GM08714 (cell line): ENCODE data around the gene TRAF1.
A peak's percentile ranks its signal among the peaks of the same experiment; 100 is the strongest.

Source experiments
- H3K4me3 ChIP-seq: fragments of 200-500 bp; sonication (Bioruptor generic); 2 replicates; pipeline ENCODE4 v1.5.1; 2014; ENCODE audit warnings: mild to moderate bottlenecking, low read length, inconsistent platforms
- ZNF274 ChIP-seq: IDR thresholded peaks from 2 replicates; pipeline ENCODE4 v1.6.1; 2012; ENCODE audit warnings: mild to moderate bottlenecking, low read depth, low read length

TRAF1 gene

GRCh38 chr9:120947222-120947621, 20.6 kb upstream of the TRAF1 start:
- H3K4me3 ChIP-seq, result no peak overlapping the region
- no peak for TF ChIP-seq ZNF274

DNA sequence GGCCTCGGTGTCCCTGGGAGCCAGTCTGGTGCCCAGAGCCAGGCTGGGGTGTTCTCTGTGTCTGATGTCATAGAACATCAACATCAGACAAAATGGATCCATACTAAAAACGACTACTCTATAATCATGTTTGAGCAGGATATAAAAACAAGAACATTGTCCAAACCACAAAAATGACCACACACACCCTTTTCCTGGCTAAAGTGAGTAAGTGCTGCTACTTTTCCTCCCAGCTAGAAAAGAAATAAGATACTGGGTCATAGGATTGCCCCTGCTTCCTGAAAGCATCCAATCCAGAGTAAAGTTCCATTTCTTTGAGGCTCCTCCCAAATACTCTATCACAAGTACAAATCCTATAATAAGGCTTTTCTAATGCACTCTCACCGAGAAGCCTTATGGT, 19.7 kb upstream of the TRAF1 start:
- H3K4me3 ChIP-seq, result no peak overlapping the region
- TF ChIP-seq ZNF274, result no peak

DNA sequence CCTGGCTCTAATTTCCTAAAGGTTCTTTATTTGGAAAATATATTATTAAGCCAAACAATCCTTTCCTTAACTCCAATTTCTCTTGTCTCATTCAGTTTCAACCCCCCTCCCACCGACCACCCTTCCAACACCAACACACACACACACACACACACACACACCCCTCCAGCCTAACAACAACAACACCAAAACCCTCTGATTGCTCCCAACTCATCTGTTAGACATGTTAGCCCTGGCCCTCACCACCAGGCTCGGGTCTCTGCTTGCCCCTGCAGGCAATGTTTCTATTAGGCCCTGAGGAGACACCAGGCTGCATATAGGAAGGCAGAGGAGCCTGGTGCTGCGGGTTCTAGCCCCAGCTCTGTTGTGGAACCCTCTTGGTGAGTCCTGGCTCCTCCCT, 18.4 kb upstream of the TRAF1 start:
- no peak for TF ChIP-seq ZNF274
- no peak overlapping the region for H3K4me3 ChIP-seq

- H3K4me3 ChIP-seq, result no peak overlapping the region
- no peak for TF ChIP-seq ZNF274
Measured at GRCh38 chr9:120944434-120944843, 17.8 kb upstream of the TRAF1 start.

DNA sequence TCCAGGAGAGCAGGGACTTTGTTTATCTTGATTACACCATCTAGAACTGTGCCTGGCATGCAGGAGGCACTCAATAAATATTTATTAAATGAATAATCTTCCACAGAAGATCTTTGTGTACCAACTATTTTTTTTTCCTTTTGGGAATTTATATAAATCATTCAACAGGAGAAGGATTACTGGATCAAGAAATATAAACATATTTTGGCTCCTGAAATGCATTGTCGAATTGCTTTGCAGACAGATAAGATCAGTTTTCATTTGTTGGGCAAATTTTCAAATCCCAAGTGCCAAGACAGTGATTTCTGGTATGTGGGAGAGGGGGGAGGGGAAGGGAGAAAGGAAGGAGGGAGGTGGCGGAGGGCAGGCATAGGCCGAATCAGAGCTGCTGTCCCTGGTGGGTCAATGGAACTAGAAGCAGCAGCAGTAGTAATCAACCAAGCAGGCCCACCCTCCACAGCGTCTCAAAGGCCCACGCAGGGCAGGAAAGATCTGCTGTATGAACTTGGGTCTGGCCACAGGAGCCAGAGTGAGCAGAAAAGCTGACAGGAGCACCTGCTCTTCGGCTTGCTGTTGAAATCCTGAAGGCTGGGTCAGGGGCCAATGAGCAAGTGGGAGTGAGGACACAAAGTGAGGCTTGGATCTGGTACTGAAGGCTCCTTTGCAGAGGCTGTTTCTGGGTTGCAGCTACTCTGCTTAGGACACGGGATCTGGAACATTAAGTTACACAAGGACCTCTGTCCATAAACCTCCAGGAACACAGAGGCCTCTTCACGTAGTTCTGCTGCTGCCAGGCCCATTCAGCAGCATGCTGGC, 15.8 kb upstream of the TRAF1 start:
- H3K4me3 ChIP-seq, result no peak overlapping the region
- TF ChIP-seq ZNF274, result no peak

GRCh38 chr9:120941046-120941770, 14.6 kb upstream of the TRAF1 start:
- H3K4me3 ChIP-seq, result no peak overlapping the region
- TF ChIP-seq ZNF274, result no peak

- H3K4me3 ChIP-seq, result no peak overlapping the region
- no peak for TF ChIP-seq ZNF274
Measured at GRCh38 chr9:120940573-120940972, 14.0 kb upstream of the TRAF1 start.

- H3K4me3 ChIP-seq, result no peak overlapping the region
- no peak for TF ChIP-seq ZNF274
Measured at GRCh38 chr9:120938851-120939250, 12.3 kb upstream of the TRAF1 start.

- TF ChIP-seq ZNF274, result no peak
- H3K4me3 ChIP-seq, result no peak overlapping the region
Measured at GRCh38 chr9:120937596-120937995, 11.0 kb upstream of the TRAF1 start.

DNA sequence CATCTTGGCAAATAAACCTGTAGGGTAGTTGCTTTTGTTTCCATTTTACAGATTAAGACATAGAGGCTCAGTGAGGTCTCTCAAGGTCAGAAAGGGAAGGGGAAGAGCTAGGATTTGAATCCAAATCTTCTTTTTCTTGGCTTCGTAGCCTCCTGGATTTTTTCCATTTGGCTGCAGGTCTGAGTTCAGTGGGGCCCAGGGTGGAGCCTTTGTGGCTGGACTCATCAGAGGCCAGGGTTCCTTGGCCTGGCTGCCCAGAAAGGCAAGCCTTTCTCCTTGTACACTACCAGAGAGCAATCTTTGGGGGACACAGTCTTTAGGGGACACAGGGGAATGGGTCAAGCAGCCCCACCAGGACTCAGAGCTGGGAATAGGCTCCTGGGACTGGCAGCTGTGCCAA, 10.5 kb upstream of the TRAF1 start:
- no peak overlapping the region for H3K4me3 ChIP-seq
- TF ChIP-seq ZNF274, result no peak

DNA sequence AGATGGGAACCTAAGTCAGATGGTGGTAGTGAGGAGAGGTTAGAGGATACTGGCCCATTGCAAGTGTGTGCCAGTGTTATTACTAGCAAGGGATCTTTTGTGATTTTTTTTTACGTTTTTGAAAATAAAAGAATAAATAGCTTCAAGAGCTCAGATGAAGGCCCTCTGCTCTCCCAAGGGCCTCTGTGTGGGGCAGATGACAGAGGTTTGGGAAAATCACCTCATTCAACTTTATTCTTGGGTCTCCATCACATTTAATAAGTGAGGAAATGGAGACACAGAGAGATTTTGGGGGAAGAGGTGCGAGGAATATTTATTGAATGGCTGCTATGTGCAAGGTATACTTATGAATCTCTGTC, 10.1 kb upstream of the TRAF1 start:
- no peak for TF ChIP-seq ZNF274
- no peak overlapping the region for H3K4me3 ChIP-seq

DNA sequence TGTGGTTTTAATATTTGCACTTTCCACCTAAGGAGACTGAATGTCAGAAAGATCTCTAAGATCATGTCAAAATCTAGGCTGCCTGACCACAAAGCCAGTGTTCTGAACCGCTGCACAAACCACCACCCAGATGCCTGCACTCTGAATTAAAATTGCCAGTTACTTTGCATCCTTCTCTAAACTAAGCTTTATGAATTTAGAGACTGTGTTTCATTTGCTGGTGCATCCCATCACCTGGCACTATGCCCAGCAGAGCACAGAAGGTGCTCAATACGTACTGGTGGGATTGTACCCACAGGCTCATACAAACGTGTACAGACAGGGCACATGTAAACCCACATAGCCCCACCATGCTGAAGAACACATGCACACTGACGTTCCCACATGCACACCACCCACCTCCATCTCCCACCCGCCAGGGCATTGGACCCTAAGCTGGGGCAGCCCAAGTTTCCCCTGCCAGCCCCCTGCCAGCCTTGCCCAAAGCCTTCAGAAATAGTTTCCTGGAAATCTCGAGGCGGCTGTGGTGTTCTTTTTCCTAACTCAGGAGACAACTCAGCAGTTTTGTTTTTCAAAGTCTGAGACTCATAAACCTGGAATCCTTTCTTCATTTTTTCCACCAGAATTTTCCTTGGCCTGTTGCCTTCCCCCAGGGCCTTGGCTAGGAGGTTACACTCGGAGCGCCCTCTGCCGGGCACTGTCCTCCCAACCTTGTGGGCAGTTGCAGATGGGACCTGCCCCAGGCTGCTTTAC, 9.6 kb upstream of the TRAF1 start:
- peak overlapping the region; percentile 27; the same call in 1 of the 2 replicates for H3K4me3 ChIP-seq
- TF ChIP-seq ZNF274, result no peak

DNA sequence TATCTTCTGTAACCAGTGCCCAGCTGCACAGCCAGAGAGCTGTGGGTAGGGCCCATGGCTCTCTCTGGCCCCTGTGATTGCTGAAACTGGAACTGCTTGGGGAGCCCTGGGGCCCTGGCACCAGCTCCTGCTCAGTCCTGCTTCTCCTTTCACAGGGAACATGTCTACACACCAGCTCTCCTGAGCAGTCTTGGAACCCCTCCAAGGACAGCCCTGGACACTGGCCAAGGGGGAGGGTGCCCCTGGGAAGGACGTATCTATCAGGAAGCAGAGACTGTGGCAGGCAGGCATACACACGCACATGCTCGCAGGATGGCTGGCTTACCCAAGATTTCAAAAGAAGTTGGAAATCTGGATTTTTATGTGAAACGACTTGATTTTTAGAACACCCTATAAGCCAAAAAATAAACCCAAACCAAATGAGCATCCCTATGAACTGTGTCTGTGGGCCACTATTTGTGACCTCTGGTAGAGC, 8.8 kb upstream of the TRAF1 start:
- H3K4me3 ChIP-seq, result no peak overlapping the region; the same call in 1 of the 2 replicates
- TF ChIP-seq ZNF274, result no peak

- no peak for TF ChIP-seq ZNF274
- H3K4me3 ChIP-seq, result no peak overlapping the region; the same call in 1 of the 2 replicates
Measured at GRCh38 chr9:120934281-120934680, 7.7 kb upstream of the TRAF1 start.
